HG03442 (cell line): ENCODE measurements around the gene WASF3.

ENCODE experiments used
- ATAC-seq: cut with Tn5 transposase; IDR thresholded peaks from one replicate; pipeline ENCODE4 v1.9.1; 2021; ENCODE audit warnings: mild to moderate bottlenecking, moderate library complexity; ENCODE audit not compliant: unreplicated experiment

Gene WASF3

DNA sequence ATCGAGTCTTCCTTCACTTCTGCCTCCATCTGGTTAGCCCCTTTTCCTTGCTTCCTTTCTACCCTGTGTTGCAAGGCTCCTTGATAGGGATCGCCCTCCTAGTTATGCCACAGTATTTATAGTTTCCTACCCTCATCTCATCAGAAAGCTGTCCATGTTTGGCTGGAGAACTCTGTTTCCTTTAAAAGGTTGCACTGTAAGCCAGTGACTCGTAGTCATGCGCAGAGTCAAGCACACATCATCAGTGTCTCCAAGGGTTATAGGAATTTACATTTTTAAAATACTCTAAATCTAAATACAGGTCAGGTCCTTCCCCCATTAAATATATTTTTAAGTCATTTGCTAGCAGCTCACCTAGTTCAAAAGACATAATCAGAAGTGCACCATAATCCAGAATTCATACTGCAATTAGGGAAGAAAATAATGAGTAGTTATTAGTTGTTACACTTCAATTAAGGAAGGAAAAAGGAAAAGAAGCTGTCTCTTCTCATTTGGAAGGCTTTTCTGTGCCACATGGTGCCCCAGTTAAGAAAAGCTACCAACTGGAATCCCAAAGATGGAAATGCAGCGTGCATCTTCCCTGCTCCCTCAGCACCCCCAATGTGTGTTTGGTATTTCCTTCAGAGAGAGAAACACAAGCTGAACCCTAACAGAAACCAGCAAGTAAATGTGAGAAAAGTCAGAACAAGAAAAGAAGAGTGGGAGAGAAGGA is 122.1 kb downstream of the WASF3 start:
- no peak for ATAC-seq

DNA sequence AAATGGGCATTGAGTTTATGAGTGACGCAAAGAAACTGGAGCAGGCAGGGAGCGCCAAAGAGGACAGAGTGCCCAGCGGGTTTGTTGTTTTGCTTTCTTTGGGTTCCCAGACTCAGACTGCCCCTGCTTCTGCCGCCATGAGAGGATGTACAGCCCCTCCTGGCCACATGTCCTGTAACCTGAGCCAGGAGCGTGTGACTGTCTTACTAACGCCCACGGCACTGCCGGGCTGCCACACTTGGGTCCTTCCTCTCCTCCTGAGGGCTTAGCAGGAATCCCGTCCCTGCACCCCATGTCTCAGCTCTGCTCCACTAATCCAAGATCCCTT is 122.6 kb downstream of the WASF3 start:
- ATAC-seq: no peak

DNA sequence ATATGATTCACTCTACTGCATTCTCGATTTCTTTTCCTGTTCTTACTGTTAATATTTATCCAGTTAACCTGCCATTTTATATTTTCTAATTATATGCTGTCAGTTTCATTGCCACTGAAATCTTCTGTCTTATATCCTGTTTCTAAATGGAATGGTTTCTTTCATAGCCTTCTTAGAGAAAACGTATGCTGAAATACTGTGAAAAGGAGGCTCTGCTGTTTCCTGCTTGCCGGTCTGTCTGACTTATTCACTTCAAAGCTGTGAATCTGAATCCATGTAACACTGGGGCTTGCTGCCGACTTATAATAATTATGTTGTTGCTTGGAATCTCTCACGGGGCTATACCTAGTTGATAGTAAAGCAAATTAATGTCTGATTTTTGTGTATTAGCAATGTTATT is 123.1 kb downstream of the WASF3 start:
- ATAC-seq: no peak

DNA sequence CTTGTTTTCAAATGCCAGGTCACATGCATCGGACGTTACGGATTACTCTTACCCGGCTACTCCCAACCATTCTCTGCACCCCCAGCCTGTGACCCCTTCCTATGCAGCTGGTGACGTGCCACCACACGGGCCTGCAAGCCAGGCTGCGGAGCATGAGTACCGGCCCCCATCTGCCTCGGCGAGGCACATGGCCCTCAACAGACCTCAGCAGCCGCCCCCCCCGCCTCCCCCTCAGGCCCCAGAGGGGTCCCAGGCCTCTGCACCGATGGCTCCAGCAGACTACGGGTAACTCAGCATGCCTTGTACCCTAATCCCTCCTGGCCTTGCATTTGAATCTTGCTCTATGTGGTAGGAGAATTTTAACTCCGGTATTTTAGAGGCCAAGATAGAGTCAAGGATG is 123.6 kb downstream of the WASF3 start:
- ATAC-seq: no peak

DNA sequence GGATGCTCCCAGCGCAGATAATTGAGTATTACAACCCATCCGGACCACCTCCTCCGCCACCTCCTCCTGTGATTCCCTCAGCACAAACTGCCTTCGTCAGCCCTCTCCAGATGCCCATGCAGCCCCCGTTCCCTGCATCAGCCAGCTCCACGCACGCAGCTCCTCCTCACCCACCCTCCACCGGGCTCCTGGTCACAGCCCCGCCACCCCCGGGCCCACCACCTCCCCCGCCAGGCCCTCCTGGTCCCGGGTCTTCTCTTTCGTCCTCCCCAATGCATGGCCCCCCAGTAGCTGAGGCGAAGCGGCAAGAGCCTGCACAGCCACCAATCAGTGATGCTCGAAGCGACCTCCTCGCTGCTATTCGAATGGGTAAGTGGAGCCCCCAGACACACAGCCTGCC is 125.1 kb downstream of the WASF3 start:
- no peak for ATAC-seq

DNA sequence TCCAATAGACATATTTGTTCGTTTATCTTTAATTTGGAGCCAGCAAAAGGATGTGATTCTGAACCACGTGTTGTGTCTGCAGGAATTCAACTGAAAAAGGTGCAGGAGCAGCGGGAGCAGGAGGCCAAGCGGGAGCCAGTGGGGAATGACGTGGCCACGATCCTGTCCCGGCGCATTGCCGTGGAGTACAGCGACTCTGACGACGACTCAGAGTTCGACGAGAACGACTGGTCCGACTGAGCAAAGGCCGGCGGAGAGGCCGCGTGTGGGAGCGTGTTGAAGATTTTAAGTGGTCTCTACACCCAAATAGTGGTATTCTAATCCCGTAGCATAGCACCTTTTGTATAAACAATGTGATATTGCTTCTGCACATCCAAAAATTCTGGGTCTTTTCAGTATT is 128.1 kb downstream of the WASF3 start:
- ATAC-seq: no peak

DNA sequence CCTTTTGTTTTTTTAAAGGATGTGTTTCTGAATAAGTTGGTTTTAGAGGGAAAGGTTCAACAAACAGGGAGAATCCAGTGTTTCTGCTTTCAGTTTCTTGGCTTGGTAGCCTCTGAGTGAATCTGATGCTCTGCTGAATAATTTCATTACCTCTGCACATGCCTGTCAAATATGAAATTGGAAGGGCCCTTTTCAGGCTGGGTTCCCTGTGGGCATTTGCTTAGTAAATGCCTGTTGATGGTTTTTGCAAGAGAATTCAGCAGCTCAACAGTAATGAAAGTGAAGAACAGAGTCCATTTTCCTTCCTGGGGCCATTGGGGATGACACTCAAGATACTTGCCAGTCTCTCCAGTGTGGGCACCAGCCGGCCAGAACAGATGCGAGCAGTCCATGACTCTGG is 128.8 kb downstream of the WASF3 start:
- ATAC-seq: no peak

DNA sequence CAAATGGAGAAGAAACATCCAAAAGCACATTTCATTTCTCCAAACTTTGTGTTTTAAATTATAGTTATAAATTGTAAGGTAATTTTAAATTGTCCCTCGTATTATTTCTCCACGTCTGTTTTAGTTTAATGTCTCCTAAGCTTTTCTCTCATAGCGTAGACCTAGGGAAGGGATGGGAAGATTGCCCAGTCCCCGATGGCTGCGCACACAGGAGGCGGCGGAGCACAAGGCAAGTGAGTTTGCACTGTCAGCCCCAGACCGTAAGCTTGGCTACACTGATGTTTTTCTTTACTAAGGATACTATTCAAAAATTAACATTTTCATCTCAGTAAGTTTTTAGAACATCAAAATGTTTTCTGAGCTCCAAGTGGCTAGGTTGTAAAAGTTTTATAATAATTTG is 130.8 kb downstream of the WASF3 start:
- ATAC-seq: no peak

DNA sequence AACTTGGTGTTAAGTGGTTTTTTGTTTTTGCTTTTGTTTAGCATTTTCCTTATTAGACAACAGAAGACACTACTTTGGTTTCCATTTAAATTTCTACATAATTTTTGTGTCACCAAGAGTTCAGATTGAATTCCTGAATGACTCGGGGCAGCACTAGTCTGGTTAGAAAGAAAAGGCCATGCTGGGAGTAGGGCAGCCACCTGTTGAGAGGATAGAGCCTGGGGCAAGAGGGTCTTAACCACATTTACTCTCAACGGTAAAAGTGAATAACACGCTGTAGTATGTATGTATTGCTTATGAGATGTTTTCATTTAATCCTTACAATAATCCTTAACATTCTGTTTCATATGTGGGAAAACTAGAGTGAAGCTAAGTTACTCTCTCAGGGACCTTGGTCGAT is 131.5 kb downstream of the WASF3 start:
- no peak for ATAC-seq

DNA sequence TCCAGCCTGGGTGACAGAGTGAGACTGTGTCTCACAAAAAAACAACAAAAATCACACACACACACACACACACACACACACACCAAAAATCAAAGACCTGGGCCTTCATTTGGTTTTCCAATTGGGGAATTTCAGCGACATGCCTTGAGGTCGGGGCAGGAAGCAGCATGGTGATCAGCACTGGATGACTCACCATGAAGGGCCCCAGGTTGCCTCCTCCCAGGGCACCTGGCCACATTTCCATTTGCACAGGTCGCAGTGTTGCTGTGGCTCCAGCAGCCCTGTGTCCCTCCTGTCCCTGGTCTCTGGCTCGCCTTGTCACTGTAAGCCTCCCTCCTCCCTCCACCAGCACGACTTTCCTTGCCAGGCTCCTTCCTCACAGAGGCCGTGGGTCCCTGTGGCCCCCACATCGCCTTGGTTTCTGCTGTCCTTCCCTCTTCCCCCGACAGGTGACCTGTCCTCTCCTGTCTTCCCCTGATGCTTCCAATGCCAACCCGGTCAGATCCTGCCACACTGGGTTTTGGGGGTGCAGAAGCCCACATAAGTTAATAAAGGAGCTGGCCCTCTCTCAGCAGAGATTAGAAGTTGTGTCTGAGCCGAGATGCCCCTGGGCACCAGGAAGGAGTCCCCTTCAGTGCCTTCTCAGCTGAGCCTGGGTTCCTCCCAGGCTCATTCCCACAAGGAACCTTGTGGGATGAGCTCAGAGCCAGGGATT is 136.4 kb downstream of the WASF3 start:
- ATAC-seq: no peak

DNA sequence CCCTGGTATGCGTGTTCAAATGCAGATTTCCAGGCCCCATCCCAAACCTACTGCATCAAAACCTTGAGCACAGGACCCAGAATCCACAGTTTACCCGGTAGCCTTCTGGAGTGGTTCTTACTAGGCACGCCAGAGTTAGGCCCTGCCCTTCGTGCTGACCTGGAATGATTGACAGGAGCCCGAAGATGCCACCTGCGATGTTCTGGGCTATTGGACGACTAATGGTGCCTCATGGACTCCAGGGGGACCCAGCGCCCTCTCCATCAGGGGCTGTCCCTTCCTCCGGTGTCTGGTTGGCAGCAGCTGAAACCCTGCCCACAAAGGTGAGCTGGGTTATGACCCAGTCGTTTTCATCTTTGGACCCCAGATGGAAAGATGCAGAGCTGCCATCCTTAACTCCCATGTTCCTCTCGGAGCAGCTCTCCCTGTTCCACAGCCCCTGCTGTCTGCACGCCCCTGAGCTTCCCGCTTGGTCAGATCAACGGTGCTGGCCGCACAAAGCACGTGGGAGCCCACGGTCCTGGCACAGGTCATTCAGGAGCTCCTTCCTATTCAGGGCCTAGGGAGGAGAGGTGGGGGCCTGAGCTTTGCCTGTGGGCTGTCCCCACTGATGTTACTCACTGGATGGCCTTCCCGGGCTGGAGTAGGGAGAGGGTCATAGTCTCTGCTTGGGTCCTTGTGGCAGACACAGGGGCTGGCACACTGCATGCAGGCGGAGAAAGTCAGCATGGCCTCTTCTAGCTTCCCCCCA is 137.3 kb downstream of the WASF3 start:
- ATAC-seq: no peak

DNA sequence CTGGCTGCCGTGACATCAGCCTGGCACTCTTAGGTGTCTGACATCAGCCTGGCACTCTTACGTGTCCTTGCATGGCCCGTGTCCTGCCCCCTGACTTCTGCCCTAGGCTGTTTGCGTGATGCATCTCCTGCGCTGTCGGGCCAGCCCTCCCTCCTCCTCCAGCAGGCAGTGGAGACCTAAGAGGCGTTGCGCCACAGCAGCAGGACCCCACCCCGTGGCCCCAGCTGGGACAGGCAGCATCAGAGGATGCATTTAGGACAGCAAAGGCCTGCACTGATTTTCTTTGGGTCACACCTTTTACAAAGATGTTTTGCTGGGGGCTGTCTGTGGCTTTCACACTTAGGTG is 137.8 kb downstream of the WASF3 start:
- no peak for ATAC-seq

DNA sequence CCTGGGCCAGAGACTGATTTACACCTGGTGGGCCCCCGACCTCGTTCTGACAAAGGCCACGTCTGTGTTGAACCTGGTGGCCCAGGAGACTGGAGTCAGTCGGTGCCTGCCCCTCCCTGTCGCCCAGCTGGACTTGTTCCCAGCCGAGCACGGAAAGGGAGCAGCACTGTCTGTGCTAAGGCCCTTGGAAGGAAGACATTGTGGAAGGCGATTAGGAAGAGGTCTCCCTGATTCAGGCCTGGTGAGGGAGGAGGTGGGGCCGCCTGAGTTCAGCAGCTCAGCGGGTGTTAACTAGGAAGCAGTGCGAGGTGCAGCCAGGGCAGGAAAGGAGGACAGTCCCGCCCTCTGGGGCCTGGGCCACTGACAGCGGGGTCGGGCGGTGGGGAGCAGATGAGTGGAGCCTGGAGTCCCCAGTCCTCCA is 138.4 kb downstream of the WASF3 start:
- ATAC-seq: no peak

DNA sequence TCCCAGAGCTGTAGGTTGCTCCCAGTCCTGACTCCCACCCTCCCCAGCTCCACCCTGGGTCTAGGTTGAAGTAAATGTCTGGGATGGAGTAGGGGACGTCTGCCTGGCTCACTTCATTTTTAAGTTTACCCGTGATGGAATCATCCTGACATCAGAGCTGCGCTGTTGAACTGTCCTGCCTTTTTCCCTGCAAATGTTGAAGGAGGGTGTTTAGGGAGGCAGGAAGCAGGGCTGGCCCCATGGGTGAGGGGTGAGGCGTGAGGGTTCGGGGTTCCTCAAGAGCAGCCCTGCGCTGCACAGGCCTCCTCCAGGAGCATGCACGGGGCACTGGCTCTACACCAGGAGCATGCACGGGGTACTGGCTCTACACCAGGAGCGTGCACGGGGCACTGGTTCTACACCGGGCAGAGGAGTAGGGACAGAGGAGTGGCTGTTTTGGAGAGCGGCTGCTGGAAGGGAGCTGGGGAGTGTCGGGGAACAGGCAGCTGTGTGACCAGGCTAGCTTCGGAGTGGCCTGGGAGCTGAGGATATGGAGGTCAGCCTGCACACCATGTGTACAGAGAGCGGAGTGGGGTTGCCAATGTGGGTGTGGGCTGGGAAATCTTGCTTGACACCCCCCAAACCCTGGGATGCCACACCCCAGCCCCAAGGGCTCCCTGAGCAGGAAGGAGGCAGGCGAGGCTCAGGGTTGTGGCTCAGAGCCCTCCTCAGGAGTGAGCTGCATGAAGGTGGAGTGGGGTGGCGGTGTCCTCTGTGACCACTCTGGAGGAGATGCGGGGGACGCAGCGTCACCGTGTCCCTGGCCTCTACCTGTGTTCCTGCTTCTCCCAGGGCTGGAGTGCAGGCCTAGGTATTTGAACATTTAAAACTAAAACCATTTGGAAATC is 139.8 kb downstream of the WASF3 start:
- ATAC-seq: no peak

DNA sequence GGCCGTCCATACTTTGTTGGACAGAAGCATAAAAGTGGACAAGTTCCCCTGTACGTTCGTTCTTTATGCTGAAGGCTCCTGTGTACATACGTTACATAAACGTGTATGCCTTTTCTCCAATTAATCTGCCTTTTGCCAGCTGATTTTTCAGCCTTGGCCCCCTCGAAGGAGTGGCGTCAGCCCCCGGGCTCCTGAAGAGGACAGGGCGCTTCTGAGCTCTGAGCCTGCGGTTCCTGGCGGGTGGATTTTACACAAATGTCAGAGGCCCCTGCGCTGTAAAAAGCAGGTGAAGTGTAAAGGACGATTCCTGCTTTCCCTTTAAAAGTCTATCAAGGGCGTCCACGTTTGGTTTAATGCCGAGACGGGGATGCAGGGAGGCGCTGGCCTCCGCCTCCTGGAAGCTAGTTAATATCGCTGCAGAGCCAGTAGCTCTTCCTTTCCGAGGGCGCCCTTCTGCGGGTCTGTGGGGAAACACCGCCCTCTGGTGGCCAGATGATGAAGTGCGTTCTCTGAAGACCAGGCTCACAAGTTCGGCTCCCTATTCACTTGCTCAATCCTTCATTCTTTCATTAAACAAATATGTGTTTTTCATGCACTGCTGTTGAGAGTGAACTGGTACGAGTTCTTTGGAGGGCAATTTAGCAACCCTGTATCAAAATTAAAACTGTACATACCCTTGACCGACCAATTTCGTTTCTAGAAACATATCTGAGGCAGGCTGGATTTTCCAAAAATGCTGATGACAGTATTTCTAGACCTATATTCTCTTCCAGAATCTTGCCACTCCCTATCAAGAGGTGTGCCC is 141.1 kb downstream of the WASF3 start:
- no peak for ATAC-seq

DNA sequence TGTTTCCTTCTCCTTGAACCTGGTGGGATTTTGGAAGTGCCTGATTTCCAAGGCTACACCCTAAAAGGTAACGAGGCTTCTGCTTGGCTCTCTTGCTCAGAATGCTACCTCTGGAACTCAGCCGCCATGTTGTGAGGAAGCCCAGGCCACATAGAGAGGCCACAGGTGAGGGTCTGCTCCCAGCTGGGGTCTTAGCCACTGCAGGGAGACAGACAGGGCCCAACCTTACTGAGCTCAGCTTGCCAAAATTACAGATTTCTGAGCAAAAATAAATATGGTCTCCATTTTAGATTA is 141.7 kb downstream of the WASF3 start:
- no peak for ATAC-seq

DNA sequence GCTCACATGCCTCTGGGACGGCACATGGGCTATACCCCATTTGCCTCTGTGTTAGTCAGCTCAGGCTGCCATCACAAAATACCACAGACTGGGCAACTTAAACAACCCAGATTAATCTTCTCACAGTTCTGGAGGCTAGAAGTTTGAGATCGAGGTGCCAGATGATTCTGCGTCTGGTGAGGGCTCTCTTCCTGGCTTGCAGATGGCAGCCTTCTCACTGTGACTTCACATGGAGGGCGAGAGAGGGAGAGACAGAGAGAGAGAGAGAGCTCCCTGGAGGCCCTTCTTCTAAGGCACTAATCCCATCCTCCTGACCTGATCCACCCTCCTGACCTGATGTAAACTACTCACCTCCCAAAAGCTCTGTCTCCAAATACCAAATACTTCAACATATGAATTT is 148.1 kb downstream of the WASF3 start:
- ATAC-seq: no peak

DNA sequence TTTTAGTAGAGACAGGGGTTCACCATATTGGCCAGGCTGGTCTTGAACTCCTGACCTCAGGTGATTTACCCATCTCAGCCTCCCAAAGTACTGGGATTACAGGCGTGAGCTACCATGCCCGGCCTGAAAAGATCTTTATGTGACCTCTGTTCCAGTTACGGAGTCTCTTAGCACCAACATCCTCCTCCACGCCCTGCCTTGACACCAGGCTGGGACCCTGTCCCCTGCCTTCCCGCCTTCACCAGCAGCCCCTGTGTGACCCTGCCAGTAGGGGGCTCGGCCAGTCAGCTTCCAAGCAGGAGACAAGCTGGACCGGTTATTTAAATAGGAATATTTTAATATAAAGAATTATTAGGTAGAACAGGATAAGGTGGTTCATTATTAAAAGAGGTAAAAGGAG is 148.9 kb downstream of the WASF3 start:
- no peak for ATAC-seq

DNA sequence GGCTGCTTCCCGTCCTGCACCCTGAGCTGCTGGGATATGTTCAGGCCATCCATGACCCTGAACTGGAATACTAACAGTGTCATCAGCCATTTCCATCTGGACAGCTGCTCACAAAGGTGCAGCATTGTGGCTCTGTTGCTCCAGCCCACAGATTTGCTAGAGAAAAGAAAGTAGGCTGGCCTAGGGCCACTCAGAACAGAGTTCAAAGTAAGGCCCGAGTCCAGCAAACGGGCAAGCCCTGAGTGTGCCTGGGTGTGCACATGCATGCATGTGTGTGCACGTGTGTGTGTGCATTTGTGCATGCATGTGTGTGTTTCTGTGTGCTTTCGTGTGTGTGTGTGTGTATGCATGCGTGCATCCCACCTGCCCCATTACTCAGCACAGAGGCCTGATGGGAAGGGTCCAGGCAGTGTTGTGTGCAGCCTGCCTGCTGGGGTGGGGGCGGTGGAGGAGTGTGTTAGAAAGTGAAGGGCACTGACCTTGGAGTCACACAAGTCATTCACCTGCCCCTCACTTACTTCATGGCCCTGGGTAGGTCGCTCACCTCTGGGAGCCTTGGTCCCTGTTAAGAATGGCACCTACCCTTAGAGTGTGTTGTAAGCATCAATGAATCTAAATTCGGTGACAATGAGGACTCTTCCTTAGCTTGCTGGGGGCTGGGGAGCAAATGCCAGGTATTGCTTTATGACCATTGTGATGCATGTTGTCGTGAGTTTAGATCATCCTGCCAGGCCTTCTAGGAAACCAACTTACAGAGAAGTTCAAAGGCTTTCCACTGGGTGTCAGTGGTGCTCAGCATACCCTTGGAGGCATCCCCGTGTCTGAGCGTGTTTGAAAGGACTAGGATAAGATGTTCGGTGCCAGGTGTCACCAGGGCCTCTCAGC is 149.9 kb downstream of the WASF3 start:
- no peak for ATAC-seq

DNA sequence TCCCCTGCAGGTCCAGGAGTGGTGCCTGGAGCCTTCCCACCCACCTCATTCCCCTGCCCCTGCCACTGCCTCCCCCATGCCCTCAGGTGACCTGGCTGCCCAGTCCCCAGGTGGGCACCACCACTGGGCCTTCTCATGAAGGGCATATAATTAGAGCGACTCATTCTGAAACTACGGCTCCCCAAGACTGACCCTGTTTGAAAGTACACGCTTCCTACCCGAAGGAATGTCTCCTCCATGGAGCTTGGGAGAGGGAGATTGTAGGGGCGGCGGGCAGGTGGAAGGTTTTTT is 150.5 kb downstream of the WASF3 start:
- ATAC-seq: no peak
